GM06990 (cell line): Measurements from ENCODE around the gene MORC3.
A peak's percentile ranks its signal among the peaks of the same experiment; 100 is the strongest.
"Not testable (repeated sequence)": the region's sequence is repeated elsewhere in the genome, so short reads cannot be mapped to it uniquely, and the experiment has no call there.

Experiments used
- DNase-seq: peaks from one replicate; pipeline ENCODE4 v3.0.0-alpha.2; 2011; ENCODE audit not compliant: insufficient read length; ENCODE audit errors: extremely low read depth
- H3K27me3 ChIP-seq: replicated peaks from 2 replicates; pipeline ENCODE4 v1.6.0; 2011; ENCODE audit warnings: low read length; ENCODE audit not compliant: control insufficient read depth, insufficient read depth
- H3K36me3 ChIP-seq: 2 replicates; pipeline ENCODE4 v1.5.1; 2011; ENCODE audit warnings: low read length; ENCODE audit not compliant: control insufficient read depth, insufficient read depth
- H3K4me3 ChIP-seq: replicated peaks from 2 replicates; pipeline ENCODE4 v1.5.1; 2011; ENCODE audit warnings: low read depth, mild to moderate bottlenecking, control low read depth, low read length
- TF ChIP-seq, protein P1 (sequence below): IDR thresholded peaks from 2 replicates; pipeline ENCODE4 v1.5.1; 2011; ENCODE audit warnings: low read length, control low read depth, mild to moderate bottlenecking, inconsistent platforms; ENCODE audit not compliant: insufficient read depth, poor library complexity, severe bottlenecking

Gene MORC3

DNA sequence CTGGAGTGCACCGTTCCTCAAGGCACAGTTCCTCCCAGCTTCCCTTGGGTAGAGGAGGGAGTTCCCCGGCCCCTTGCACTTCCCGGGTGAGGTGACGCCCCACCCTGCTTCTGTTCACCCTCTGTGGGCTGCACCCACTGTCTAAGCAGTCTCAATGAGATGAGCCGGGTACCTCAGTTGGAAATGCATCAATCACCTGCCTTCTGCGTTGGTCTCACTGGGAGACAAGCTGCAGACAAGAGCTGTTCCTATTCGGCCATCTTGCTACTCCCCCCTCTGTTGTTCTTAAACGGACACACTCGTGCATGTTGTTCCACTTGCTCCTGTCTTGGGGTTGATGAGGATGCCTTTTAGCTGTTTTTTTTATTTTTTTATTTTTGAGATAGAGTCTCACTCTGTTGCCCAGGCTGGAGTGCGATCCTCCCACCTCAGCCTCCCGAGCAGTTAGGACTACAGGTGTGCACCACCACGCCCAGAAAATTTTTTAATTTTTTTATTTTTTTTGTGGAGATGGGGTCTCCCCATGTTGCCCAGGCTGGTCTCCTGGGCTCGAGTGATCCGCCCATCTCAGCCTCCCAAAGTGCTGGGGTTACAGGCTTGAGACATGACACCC lies 3.0 kb upstream of the MORC3 start:
- H3K4me3 ChIP-seq: no peak overlapping the region
- H3K27me3 ChIP-seq: no peaks in the 10 kb centered on the region
- DNase-seq: no peak
- TF ChIP-seq, protein P1, sequence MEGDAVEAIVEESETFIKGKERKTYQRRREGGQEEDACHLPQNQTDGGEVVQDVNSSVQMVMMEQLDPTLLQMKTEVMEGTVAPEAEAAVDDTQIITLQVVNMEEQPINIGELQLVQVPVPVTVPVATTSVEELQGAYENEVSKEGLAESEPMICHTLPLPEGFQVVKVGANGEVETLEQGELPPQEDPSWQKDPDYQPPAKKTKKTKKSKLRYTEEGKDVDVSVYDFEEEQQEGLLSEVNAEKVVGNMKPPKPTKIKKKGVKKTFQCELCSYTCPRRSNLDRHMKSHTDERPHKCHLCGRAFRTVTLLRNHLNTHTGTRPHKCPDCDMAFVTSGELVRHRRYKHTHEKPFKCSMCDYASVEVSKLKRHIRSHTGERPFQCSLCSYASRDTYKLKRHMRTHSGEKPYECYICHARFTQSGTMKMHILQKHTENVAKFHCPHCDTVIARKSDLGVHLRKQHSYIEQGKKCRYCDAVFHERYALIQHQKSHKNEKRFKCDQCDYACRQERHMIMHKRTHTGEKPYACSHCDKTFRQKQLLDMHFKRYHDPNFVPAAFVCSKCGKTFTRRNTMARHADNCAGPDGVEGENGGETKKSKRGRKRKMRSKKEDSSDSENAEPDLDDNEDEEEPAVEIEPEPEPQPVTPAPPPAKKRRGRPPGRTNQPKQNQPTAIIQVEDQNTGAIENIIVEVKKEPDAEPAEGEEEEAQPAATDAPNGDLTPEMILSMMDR: no peak
- no peaks in the 10 kb centered on the region for H3K36me3 ChIP-seq

DNA sequence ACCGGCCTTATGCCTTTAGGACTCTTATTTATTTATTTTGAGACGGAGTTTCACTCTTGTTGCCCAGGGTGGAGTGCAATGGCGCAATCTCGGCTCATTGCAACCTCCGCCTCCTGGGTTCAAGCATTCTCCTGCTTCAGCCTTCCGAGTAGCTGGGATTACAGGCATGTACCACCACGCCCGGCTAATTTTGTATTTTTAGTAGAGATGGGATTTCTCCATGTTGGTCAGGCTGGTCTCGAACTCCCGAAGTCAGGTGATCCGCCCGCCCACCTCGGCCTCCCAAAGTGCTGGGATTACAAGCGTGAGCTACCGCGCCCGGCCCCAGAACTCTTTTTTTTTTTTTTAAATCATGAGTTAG lies 611 bp upstream of the MORC3 start:
- H3K27me3 ChIP-seq, H3K36me3 ChIP-seq, DNase-seq: not testable (repeated sequence)
- peak overlapping the region; percentile 48 for H3K4me3 ChIP-seq

DNA sequence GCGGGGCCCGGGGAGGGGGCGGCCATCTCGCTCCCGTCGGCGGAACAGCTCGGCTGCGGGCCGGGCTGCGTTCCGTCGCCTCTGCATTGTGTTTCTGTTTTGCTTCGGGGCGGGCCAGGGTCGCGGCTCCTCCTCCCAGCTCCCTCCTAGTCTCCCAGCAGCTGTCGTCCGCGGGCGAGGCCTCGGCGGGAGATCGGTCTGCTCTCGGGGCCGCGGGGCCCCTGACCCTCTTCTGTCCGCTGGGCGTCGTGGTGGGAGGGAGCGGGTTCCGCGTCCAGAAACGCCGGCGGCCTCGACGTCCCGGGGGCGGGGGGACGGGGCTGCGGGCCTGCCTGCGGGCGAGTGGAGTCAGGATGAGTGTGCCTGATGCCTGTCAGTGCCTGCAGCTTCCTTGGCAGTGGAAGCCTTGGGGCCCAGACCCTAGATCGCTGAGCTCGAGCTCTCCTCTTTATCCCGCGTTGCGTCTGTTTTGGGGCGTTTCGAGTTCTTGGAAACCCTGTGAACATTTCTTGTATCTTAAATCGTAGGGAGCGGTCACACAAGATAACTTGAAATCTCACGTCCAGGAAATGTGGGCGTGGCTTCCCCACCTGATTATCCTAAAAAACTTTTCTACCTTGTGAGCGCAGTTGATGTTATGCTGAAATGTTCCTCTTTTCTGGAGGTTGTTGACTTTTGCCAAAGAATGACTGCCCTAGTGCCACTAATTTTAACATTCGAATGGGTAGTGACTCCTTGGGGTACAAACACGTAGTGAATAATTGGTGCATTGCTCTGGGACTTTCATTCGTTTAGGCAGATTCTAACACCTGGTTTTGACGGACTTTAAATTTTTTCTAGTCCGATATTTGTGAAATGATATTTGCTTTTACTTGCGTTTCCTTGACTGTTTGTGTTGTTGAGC lies 676 bp downstream of the MORC3 start:
- Histone ChIP-seq H3K27me3 (no peaks in the 10 kb centered on the region), H3K4me3 (peak overlapping the region; percentile 94), H3K36me3 (no peaks in the 10 kb centered on the region)
- DNase-seq: no peak
- TF ChIP-seq, protein P1: no peak

DNA sequence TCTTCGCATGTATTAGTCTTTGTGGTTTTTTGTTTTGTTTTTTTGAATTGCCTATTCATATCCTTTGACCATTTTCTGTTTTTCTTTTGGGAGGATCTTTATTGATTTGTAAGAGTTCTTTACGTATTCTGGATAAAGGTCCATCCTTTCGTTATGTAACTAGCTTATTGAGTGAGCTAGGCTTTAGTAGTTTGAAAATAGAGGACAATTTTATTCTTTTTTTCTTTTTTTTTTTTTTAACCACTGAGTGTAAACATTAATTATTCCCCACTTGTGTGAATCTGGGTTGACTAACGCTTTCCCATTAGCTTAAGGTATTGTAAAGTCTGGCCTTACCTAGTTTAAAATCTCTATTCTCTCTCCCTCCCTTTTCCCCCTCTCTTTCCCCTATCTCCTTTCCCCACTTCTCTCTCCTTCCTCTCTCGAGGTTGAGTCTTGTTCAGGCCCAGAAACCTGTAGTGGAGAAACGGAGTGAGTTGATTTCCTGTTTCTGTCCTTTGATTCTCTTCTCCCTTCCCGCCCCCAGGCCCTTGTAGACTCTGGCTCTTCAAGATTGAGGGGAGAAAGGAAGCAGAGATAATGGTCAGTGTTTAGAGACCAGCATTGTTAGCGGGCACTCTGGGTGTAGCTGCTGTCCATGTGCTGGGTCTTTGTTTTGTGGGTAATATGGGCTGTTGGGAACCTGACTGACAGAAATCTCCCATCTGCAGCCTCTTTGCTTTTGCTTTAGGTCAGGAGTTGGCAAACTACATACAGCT lies 1.5 kb downstream of the MORC3 start:
- TF ChIP-seq, protein P1: no peak
- H3K4me3 ChIP-seq: peak overlapping the region; percentile 94
- H3K27me3 ChIP-seq: no peaks in the 10 kb centered on the region
- no peaks in the 10 kb centered on the region for H3K36me3 ChIP-seq
- peak; percentile 18 for DNase-seq

DNA sequence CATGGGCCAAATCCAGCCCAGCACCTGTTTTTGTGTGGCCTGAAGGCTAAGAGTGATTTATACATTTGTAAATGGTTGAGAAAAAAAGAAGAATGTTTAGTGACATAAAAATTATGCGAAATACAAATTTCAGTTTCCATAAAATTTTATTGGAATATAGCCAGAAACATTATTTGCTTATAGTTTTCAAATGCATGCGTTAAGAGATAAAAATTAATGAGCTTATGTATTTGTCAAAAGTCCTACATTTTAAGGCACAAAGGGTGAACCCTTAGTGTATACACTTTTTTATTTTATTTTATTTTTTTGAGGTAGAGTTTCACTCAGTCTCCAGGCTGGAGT lies 2.1 kb downstream of the MORC3 start:
- DNase-seq: no peak
- Histone ChIP-seq H3K27me3 (no peaks in the 10 kb centered on the region), H3K4me3 (peak overlapping the region; percentile 94), H3K36me3 (no peaks in the 10 kb centered on the region)
- TF ChIP-seq, protein P1: no peak

DNA sequence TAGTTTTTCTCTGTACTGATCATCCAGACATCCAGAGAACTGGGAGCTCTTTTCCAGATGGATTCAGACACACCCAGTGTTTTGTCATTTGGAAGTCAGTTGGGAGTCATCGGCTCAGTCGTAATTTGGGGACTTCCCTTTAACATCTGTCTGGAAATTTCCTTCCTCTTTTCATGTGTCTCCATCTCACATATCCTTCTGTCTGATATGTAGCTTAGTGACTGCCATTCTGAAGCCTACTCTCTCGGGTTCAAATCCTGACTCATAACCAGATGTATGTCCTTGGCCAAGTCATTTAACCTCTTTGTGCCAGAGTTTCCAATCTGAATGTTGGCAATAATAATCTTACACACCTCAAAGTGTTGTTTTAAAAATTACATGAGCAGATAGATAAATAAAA lies 3.0 kb downstream of the MORC3 start:
- no peak for DNase-seq
- TF ChIP-seq, protein P1: no peak
- Histone ChIP-seq H3K4me3 (no peak overlapping the region), H3K36me3 (no peaks in the 10 kb centered on the region), H3K27me3 (no peaks in the 10 kb centered on the region)
